22Rv1 (cell line): ENCODE results near the gene CPTP.

Experiments
- ZFX ChIP-seq: fragments of 450-650 bp; IDR thresholded peaks from 2 replicates; pipeline ENCODE4 v1.6.1; 2017; ENCODE audit warnings: antibody characterized with exemption, borderline replicate concordance
- TF ChIP-seq, protein P1 (sequence below): fragments of 450-650 bp; IDR thresholded peaks from 2 replicates; pipeline ENCODE4 v1.5.1; 2017; ENCODE audit warnings: mild to moderate bottlenecking

DNA sequence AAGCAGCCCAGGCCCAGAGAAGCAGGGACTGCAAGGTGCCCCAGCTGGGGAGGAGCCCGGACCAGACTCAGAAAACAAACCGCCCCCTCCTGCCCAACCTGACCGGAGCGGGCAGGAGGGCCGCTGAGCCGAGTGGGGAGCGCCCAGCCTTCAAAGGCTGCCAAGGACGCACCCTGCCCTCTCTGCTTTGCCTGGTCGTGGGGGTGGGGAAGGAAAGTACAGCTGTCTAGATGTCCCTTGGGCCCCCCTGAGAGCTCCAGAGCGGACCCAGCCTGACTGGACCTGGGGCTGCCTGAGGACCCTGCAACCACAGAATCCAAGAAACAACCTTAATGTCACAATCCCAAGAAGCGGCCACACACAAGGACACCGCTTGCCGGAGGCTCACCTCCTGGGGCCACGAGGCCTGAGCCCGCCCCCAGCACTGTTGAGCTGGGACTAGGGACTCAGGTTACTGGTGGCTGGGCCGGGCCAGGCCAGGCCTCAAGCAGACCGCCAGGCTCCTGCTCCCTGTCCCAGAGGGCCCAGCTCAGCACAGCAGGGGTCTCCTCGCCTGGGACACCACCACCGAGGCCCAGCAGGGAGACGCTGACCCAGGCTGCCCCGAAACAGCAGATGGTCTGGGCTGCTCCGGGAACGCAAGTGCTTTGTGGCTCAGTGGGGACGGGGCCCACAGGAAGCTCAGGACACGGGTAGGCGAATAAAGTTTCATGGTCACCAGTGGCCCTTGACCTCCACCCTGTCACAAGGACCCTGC, 23.2 kb downstream of the CPTP start:
- TF ChIP-seq, protein P1, sequence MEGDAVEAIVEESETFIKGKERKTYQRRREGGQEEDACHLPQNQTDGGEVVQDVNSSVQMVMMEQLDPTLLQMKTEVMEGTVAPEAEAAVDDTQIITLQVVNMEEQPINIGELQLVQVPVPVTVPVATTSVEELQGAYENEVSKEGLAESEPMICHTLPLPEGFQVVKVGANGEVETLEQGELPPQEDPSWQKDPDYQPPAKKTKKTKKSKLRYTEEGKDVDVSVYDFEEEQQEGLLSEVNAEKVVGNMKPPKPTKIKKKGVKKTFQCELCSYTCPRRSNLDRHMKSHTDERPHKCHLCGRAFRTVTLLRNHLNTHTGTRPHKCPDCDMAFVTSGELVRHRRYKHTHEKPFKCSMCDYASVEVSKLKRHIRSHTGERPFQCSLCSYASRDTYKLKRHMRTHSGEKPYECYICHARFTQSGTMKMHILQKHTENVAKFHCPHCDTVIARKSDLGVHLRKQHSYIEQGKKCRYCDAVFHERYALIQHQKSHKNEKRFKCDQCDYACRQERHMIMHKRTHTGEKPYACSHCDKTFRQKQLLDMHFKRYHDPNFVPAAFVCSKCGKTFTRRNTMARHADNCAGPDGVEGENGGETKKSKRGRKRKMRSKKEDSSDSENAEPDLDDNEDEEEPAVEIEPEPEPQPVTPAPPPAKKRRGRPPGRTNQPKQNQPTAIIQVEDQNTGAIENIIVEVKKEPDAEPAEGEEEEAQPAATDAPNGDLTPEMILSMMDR = no peak
- TF ChIP-seq ZFX = no peak
